ENCODE measurements around the gene C5orf58.
"Not testable (repeated sequence)": the region's sequence is repeated elsewhere in the genome, so short reads cannot be mapped to it uniquely, and the experiment has no call there.

C5orf58 gene

DNA sequence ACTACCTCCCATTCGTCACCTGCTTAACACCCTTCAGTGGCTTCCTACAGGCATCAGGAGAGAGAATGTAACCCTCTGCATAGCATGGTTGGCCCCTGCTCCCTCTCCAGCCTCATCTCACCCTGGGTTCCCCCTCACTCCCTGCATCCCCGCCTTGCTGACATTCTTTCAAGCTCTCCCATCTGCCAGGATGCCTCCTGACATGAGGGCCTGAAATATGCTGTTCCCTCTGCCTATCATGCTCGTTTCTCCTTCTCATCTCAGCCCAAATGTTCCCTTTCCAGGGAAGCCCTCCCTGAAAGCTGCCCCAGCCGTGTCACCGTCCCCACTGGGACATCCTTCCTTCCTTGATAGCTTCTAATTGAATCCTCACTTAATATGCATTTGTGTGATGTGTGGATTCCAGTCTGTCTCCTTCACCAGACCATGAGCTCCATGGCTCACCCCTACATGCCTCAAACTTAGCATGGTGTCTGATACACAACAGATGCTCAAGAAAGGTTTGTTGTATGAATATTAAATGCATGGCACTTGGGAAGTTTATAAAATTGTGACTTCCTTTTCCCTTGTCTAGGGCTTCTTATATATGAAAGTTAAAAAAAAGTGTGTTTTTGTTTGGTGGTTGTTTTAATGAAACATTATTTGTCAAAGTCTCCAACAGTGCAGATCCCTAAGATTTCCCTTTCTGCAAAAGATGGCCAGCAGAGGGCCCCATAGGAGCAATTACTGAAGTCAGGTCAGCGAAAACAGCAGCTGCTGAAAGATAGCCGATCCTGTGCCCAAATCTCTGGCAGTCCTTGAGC lies 7.3 kb upstream of the C5orf58 start:
- DNase-seq, result peak; percentile 21

- DNase-seq, result no peak
Measured at GRCh38 chr5:170226129-170226615, 6.6 kb upstream of the C5orf58 start.

DNA sequence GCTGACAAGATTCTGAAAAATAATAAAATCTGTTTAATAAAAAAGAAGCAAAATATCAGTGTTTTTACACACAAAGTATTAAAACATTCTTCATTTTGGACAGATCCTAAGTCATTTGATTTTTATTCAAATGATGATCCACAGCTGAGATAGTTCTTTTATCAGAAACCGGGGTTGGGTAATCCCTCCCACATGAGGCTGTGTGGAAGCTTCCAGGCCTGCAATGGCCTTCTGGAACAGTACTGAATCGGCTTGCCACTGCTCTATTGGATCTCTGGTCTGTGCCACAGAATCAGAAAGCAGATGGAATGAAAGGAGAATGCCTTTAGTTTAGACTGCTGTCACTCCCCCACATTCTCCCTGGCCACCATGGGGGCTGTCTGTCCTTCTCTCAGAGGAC lies 6.1 kb upstream of the C5orf58 start:
- no peak for DNase-seq

- no peak for DNase-seq
Measured at GRCh38 chr5:170228762-170229435, 3.9 kb upstream of the C5orf58 start.

GRCh38 chr5:170233358-170233892 lies 640 bp downstream of the C5orf58 start:
- no peak for DNase-seq

DNA sequence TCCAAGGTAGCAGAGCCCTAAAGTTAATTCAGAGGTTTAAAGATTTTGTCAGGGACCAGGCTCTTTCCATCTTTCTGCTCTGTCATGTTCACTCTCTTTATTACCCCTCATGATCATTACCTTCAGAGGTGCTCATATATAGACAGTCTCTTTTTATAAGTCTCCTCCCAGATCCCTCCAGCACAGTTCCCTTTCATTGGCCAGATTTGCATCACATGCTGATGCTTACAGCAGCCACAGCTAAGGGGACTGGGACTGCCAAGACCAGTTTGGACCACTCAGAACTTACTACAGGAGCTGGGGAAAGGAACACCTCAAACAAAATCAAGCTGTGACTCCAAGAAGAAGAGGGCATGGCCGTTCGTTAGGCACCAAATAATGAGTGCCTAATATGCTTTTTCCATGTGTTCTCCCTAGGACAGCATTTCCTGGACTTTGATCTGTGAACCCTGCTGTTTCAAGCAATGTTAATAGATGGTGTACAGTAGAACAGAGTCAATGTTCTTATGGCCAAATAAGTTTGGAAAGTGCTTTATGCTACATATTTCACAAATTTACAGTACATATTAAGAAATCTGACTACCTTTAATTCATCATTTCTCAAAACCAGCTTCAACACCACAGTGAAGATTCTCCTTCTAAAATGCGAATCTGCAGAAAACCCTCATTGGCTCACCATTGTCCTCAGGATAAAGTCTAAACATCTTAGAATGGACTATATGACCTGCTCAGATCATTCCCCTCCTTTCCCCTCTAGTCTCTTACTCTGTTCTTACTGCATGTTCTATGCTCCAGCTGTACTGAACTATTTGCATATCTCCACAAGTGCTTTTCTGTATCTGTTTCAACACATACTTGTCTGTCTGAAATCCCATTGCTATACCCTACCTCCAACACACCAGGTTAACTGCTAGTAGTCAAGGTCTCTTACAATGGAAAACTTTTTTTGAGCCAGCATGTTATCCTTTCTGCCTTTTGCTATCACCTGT lies 3.4 kb downstream of the C5orf58 start:
- DNase-seq, result no peak

DNA sequence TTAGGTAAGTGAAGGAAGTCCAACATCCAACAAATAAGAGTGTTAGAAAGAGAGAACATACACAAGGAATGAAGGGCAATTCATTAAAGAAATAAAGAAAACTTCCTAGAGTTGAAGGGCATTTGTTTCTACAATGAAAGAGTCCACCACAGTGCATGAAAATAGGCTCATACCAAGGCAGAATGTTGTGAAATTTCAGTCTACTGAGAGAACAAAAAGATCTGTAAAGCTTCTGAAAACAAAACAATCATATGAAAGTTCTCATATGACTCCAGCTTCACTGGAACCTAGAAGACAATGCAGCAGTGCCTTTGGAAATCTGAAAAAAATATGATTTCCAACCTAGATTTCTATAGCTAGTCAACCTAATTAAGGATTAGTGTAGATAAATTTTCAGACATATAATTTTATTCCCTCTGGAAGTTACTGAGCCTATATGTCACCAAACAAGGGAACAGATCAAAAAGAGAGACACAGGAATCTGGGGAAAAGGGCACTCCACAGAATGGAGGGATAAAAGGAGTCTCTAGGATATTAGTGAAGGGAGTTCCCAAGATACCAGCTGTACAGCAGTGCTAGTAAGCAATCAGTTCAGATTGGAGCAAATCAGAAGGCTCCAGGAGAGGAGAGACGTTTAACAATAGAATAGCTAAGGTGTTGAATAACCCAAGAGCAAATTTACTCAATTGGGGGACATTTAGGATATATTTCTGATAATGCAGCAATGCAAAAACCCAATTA lies 5.8 kb downstream of the C5orf58 start:
- no peak for DNase-seq

- not testable (repeated sequence) for DNase-seq
Measured at GRCh38 chr5:170245436-170245835, 12.7 kb downstream of the C5orf58 start.

DNA sequence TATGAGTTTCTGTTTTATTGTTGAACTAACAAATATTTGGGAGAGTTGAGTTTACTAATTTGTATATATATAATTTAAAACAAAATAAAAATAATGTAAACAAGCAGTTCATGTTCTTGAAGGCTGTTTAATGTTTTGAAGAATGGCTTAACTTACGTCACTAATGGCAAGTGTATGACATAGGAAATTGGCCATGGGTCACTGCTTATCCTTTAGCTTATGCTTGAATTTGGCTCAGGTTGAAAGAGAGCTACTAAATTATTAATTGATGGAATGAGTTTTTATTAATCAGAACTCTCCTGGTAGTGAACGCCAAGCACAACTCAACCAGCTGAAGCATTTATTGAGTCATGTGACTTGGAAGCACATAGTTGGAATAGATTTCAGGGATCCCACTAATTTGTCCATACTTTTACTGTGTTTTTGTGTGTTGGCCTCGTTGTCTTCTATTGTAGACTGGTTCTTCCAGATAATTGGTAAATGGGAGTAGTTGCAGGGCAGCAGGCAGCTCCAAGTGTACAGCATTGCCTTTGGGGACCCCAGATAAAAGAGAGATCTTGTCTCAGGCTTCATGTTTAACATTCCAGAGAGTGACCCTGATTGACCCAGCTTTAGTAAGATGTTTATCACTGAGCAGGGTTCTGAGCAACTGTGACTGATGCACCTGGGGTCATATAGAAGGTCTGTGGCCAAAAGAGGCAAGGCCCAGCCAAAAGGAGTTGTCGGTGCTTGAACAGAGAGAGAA lies 13.5 kb downstream of the C5orf58 start:
- DNase-seq, result no peak

DNA sequence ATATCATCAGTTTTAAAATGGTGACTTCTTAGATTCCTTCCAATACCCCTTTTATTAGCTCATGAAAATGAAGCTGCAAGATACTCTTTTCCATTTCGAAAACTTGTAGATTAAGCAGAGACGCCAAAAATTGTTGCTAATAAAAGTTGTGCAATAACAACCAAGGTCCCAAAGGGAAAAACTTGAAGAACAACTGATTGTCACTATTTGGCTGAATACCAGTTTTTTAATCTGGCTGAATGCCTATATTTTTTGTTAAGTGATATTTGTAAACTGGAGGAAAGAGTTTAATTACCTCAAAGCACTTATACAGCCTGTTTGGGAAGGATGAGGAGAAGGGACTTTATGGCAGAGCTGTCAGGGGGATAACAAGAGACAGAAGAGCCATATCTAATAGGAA lies 14.6 kb downstream of the C5orf58 start:
- DNase-seq, result no peak

GRCh38 chr5:170248172-170248930 lies 15.6 kb downstream of the C5orf58 start:
- no peak for DNase-seq

GRCh38 chr5:170248931-170249227 lies 16.1 kb downstream of the C5orf58 start:
- DNase-seq, result not testable (repeated sequence)

- DNase-seq, result no peak
Measured at GRCh38 chr5:170249355-170249754, 16.6 kb downstream of the C5orf58 start.

DNA sequence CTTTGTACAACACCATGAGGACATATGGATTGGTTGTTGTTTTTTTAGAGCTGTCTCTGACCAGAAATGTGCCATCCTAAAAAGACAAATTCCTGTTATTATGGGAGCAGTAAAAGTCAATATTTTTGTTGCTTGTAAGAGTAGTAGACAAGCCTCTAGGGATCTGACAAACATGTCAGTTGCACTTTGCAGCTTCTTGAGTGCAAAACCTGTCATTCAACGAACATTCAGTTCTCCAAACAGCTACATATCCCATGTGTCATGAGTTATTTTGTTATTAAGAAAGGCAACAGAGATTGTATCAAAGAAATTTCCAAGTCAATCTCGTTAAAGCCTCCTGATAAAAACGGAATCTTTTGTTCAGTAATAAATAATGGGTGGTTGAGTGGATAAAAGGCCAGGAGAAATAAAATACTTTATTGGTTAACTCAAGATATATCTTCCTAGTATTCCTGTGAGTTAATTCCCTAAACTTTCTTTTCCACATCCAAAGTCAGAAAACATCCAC lies 18.1 kb downstream of the C5orf58 start:
- DNase-seq, result no peak

DNA sequence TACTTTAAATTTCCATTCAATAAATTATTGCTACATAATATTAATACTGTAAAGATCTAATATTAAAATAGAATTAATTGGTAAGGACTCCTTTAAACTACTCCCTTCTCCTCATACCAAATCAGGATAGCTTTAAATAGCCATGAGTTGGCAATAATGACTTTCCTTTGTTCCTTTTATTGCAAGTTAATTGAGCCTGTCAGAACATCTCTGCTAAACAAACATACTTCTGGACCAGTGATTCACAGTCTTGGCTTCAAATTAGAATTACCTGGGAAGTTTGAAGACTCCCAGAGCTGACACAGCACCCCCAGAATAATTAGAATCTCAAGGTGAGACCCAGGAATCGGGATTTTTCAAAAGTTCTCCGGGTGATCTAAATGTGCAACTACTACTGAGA lies 18.7 kb downstream of the C5orf58 start:
- no peak for DNase-seq

DNA sequence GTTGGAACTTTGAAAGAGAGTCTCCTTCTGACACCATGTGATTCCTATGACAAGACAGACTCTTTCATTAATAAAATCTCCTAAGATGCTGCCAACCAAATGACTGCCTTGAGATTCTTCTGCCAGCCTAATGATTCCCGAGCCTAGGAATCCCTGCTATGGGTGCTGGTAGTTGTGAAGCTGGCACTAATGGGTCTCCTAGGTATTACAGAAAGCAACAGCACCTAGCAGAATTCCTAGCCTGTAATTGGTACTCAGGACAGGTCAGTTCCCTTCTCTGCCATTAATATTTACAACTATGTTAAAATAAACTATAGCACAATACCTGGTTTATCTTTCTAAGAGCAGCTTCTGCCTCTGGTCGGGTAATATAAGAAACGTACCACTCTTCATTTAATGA lies 19.3 kb downstream of the C5orf58 start:
- no peak for DNase-seq

- DNase-seq, result no peak
Measured at GRCh38 chr5:170252720-170253350, 20.1 kb downstream of the C5orf58 start.

GRCh38 chr5:170254056-170254455 lies 21.3 kb downstream of the C5orf58 start:
- DNase-seq, result no peak

GRCh38 chr5:170256571-170256970 lies 23.8 kb downstream of the C5orf58 start:
- DNase-seq, result no peak

DNA sequence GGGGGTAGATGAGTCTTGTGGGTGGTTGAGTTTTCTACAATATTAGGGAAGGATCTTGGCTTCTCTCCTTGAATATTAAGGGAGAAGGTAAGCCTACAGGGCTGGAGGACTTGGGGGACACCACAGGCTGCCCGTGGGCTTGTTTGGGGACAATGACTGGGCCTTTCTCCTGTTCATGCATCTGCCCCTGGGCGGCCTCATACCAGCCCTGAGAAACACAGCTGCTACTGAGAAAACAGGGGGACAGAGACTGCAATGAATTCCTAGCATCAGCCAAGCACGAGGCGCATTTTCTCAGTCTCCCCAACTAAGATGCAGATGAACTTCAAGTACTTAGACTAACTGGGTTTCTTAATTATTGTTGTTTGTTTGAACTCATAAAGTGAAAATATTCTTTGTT lies 24.6 kb downstream of the C5orf58 start:
- DNase-seq, result no peak
